RWPE1 (cell line): ENCODE data around the gene ENDOD1.
"Not testable (repeated sequence)": the region's sequence is repeated elsewhere in the genome, so short reads cannot be mapped to it uniquely, and the experiment has no call there.

Experiments used
- CTCF ChIA-PET: fragments of 350-600 bp; sonication (Branson Sonifier 250); formaldehyde crosslinking; extraction: SDS; loops from one replicate; lab custom pipeline; 2021; lab: Yijun Ruan, JAX
- POLR2A ChIA-PET: fragments of 400-600 bp; formaldehyde crosslinking; extraction: SDS; loops from one replicate; lab custom pipeline; 2020; ENCODE audit warnings: antibody characterized with exemption; ENCODE audit not compliant: low non-redundant PET; lab: Yijun Ruan, JAX
- DNase-seq: peaks from one replicate; pipeline ENCODE4 v3.0.0; 2012; ENCODE audit warnings: low spot score
- H3K27ac ChIP-seq: fragments of 450-650 bp; 2 replicates; pipeline ENCODE4 v1.5.1; 2017
- CTCF ChIP-seq: fragments of 450-650 bp; conservative IDR thresholded peaks from 2 replicates; pipeline ENCODE4 v1.5.1; 2017; ENCODE audit warnings: low read depth, mild to moderate bottlenecking

The ENDOD1 gene

GRCh38 chr11:95132956-95133355 is 43.3 kb downstream of the ENDOD1 start:
- no peak for DNase-seq
- ChIA-PET CTCF (no interaction called here), POLR2A (no interaction called here)
- H3K27ac ChIP-seq = no peak overlapping the region
- TF ChIP-seq CTCF = no peak

GRCh38 chr11:95134491-95134890 is 44.8 kb downstream of the ENDOD1 start:
- peak; percentile 93 for DNase-seq
- ChIA-PET CTCF (interaction anchor here (0.6 kb wide), 1 partner anchor 164 kb away, joined by 3 read pairs; no protein-coding TSS in a partner anchor), POLR2A (no interaction called here)
- TF ChIP-seq CTCF = no peak
- peak overlapping the region; percentile 83 for H3K27ac ChIP-seq

- CTCF ChIA-PET = interaction anchor here (0.6 kb wide), 1 partner anchor 165 kb away, joined by 3 read pairs; no protein-coding TSS in a partner anchor
- POLR2A ChIA-PET = no interaction called here
- no peak for DNase-seq
- peak overlapping the region; percentile 83 for H3K27ac ChIP-seq
- TF ChIP-seq CTCF = no peak
Measured at GRCh38 chr11:95135155-95135554, 45.5 kb downstream of the ENDOD1 start.

- no peak for DNase-seq
- ChIA-PET POLR2A (interaction anchor here (0.6 kb wide), 1 partner anchor 935 kb away, joined by 3 read pairs; no protein-coding TSS in a partner anchor), CTCF (no interaction called here)
- no peak for TF ChIP-seq CTCF
- peak overlapping the region; percentile 72 for H3K27ac ChIP-seq
Measured at GRCh38 chr11:95135880-95136279, 46.2 kb downstream of the ENDOD1 start.

GRCh38 chr11:95136747-95137146 is 47.1 kb downstream of the ENDOD1 start:
- CTCF ChIA-PET, POLR2A ChIA-PET, H3K27ac ChIP-seq, DNase-seq: not testable (repeated sequence)

- DNase-seq = no peak
- CTCF ChIA-PET = no interaction called here
- TF ChIP-seq CTCF = no peak
- POLR2A ChIA-PET = no interaction called here
- H3K27ac ChIP-seq = no peak overlapping the region
Measured at GRCh38 chr11:95137299-95137698, 47.7 kb downstream of the ENDOD1 start.

- POLR2A ChIA-PET = no interaction called here
- CTCF ChIA-PET = no interaction called here
- TF ChIP-seq CTCF = no peak
- no peak for DNase-seq
- H3K27ac ChIP-seq = no peak overlapping the region
Measured at GRCh38 chr11:95138448-95138847, 48.8 kb downstream of the ENDOD1 start.
